Keratinocyte (primary cell): ENCODE results near the gene CHPF. TPM values are rescaled to one million over a fixed set of nuclear protein-coding genes. Genes with fewer than 3 reads are reported as not detected.

Experiments
- DNase-seq: peaks from one replicate; pipeline ENCODE4 v3.0.0-alpha.2; 2011; ENCODE audit warnings: low read depth, missing footprints, low spot score
- FAIRE-seq: peaks from 2 replicates; lab custom pipeline; 2011; peaks lifted over from hg19 to GRCh38; lab: Jason Lieb, UNC
- H2AFZ ChIP-seq: 2 replicates; pipeline ENCODE4 v1.6.0; 2012; ENCODE audit warnings: low read length, control low read depth, inconsistent platforms; ENCODE audit not compliant: control insufficient read depth
- H3K27ac ChIP-seq: 2 replicates; pipeline ENCODE4 v1.5.1; 2011; ENCODE audit warnings: low read length; ENCODE audit not compliant: control insufficient read depth, insufficient read depth
- H3K27me3 ChIP-seq: 3 replicates; pipeline ENCODE4 v1.6.0; 2011; ENCODE audit warnings: low read length; ENCODE audit not compliant: control insufficient read depth, insufficient read depth; ENCODE audit errors: extremely low read depth
- H3K36me3 ChIP-seq, 2 experiments: 2 replicates in 1 of 2; 3 replicates in 1 of 2; pipeline ENCODE4 v1.5.1; 2011; ENCODE audit warnings: low read length in 2 of 2, mild to moderate bottlenecking in 1 of 2; ENCODE audit not compliant: control insufficient read depth in 2 of 2, insufficient read depth in 2 of 2; ENCODE audit errors: extremely low read depth in 1 of 2
- H3K4me1 ChIP-seq: 3 replicates; pipeline ENCODE4 v1.5.1; 2011; ENCODE audit warnings: low read length; ENCODE audit not compliant: control insufficient read depth, insufficient read depth; ENCODE audit errors: extremely low read depth
- H3K4me2 ChIP-seq: 3 replicates; pipeline ENCODE4 v1.6.0; 2011; ENCODE audit warnings: low read depth, low read length; ENCODE audit not compliant: control insufficient read depth, insufficient read depth; ENCODE audit errors: extremely low read depth
- H3K4me3 ChIP-seq, 3 experiments: fragments of 200-600 bp in 1 of 3; sonication (generic) in 1 of 3; 2 replicates in 2 of 3; 3 replicates in 1 of 3; pipeline ENCODE4 v1.5.1; 2011 to 2016; ENCODE audit warnings: low read length in 3 of 3, mild to moderate bottlenecking in 3 of 3, control low read depth in 2 of 3, inconsistent platforms in 1 of 3, low read depth in 1 of 3, mixed read lengths in 1 of 3, mixed run types in 1 of 3, moderate library complexity in 1 of 3; ENCODE audit not compliant: control insufficient read depth in 2 of 3, insufficient read depth in 2 of 3; ENCODE audit errors: extremely low read depth in 1 of 3
- H3K79me2 ChIP-seq: 2 replicates; pipeline ENCODE4 v1.6.0; 2012; ENCODE audit warnings: low read length; ENCODE audit not compliant: control insufficient read depth, insufficient read depth
- H3K9ac ChIP-seq: 3 replicates; pipeline ENCODE4 v1.6.0; 2011; ENCODE audit warnings: low read length; ENCODE audit not compliant: control insufficient read depth, insufficient read depth; ENCODE audit errors: extremely low read depth
- H3K9me1 ChIP-seq: 3 replicates; pipeline ENCODE4 v1.6.0; 2011; ENCODE audit warnings: low read length; ENCODE audit not compliant: control insufficient read depth, insufficient read depth; ENCODE audit errors: extremely low read depth
- H3K9me3 ChIP-seq: 2 replicates; pipeline ENCODE4 v1.5.1; 2012; ENCODE audit warnings: low read depth, low read length; ENCODE audit not compliant: control insufficient read depth
- H4K20me1 ChIP-seq: 3 replicates; pipeline ENCODE4 v1.6.0; 2011; ENCODE audit warnings: low read length; ENCODE audit not compliant: control insufficient read depth, insufficient read depth; ENCODE audit errors: extremely low read depth
- CTCF ChIP-seq, 3 experiments: IDR thresholded peaks in 1 of 3; conservative IDR thresholded peaks in 1 of 3; optimal IDR thresholded peaks in 1 of 3; 2 replicates in 2 of 3; 3 replicates in 1 of 3; pipeline versions ENCODE3 to v1.5.1; 2011; ENCODE audit warnings: low read length in 3 of 3, mild to moderate bottlenecking in 3 of 3, moderate library complexity in 2 of 3, control low read depth in 1 of 3, inconsistent platforms in 1 of 3; ENCODE audit not compliant: insufficient read depth in 2 of 3; ENCODE audit errors: extremely low read depth in 1 of 3
- EZH2 ChIP-seq: IDR thresholded peaks from one replicate; pipeline ENCODE4 v1.6.1; 2012; ENCODE audit warnings: inconsistent platforms, mild to moderate bottlenecking, low read length, moderate library complexity
- dilution Hi-C: fragments of 300-500 bp; cut with MboI; formaldehyde crosslinking; loops from one replicate; pipeline ENCODE4 v1.7.0; 2020; ENCODE audit warnings: low sequenced_read_pairs; ENCODE audit not compliant: extremely low pct_ligation_motif_present
- polyA plus RNA-seq, 5 experiments: library from polyadenylated mRNA; depleted of rRNA in 3 of 5; stranded (reverse) in 3 of 5; stranded (forward) in 1 of 5; unstranded in 1 of 5; fragments of >200 nt; gene quantifications; 1 replicate in 1 of 5; 2 replicates in 3 of 5; 3 replicates in 1 of 5; pipeline versions ENCODE4 v1.2.1 to v1.2.3, GENCODE V29; 2011 to 2012; ENCODE audit warnings: missing spikeins in 2 of 5, low read depth in 1 of 5, low replicate concordance in 1 of 5

The CHPF gene
- polyA plus RNA-seq, 1 donor (not counting 4 experiments of a cell fraction or from before 2014, with no cell fraction given), result 24.4 TPM

DNA sequence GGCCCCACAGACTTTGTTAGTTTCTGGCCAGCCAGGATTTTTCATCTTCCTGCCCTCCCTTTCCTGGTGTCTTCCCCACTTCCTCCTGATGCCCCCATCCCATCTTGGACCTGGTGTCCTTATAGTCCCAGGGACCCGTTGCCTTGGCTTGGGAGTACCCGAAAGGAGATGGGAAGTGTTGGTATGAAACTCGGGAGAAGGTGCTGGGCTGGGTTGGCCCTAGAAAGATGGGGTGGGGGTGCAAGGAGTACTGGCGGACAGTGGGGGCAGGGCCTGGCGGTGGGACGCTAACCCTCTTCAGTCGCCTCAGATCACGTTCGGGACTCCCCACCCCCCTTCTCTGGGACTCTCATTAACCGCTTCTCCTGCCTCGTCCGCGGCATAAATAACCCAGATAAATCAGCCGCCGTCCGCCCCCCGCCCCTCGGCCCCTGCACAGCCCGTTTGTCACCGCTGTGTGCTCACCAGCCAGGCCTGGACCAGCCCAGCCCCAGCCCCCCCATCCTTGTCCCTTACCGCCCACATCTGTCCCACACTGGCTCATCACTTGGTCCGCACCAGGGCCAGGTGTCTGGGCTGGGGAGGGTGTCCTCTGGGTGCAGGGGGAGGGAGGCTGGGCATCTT, 33.0 kb downstream of the CHPF start:
- Histone ChIP-seq H3K4me3 (no peak overlapping the region), H4K20me1 (peaks cover 4% of the 10 kb centered on the region), H3K4me1 (no peaks in the 10 kb centered on the region), H3K9me1 (no peaks in the 10 kb centered on the region), H3K27me3 (peaks cover 61% of the 10 kb centered on the region), H3K9ac (no peak overlapping the region), H3K27ac (no peak overlapping the region), H3K79me2 (no peaks in the 10 kb centered on the region), H3K4me2 (no peak overlapping the region), H2AFZ (no peak overlapping the region), H3K9me3 (no peaks in the 10 kb centered on the region), H3K36me3 (peaks cover 0 to 5% of the 10 kb centered on the region in 2 experiments)
- TF ChIP-seq EZH2, result peak; percentile 78
- TF ChIP-seq CTCF (optimal IDR thresholded peaks at IDR 0.05 in 1 of 3, IDR thresholded peaks at IDR 0.05 in 1 of 3, conservative IDR thresholded peaks at IDR 0.05 in 1 of 3; ENCODE audit: extremely low read depth in 1 of 3, insufficient read depth in 2 of 3, low read length in 3 of 3), result no peak
- DNase-seq, result no peak
- dilution Hi-C loops, result no loop called here
- FAIRE-seq, result no peak

DNA sequence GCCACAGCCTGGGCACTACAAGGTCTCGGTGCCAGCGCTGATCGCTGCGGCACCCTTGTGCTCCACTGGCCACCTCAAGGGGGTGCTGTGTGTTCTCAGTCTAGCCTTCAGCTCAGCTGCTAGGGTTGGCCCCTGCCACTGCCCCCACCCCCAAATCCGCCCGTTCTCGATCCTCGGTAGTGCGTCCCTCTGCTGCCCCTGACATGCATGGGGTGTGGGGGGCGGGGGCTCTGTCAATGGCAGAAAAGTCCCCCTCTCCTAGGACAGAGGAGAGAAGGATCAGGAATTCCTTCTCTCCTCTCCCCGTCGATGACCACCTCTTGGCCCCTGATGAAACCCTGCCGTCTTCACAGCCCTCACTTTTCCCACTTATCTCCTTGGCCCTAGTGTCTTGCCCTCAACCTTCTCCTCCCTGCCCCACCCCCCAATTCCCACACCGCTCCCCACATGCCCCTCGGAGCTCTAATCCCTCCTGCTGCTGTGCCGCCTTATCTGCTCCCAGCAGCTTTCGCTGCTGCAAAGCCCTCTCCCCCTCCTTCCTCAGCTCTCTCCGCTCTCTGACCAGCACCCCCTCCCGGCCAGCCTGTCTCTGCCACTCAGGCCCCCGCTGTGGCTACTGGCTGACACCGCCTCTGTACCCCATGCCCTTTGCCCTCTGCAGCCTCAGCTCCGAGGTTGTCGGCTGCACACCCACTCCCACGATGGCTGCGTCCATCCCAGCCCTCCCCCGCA, 33.7 kb downstream of the CHPF start:
- Histone ChIP-seq H3K9me3 (no peaks in the 10 kb centered on the region), H3K9me1 (no peaks in the 10 kb centered on the region), H3K4me2 (peak overlapping the region; percentile 32), H4K20me1 (peaks cover 4% of the 10 kb centered on the region), H3K27ac (no peak overlapping the region), H3K4me1 (no peaks in the 10 kb centered on the region), H3K9ac (no peak overlapping the region), H3K4me3 (no peak overlapping the region), H3K27me3 (peaks cover 55% of the 10 kb centered on the region), H3K36me3 (peaks cover 0 to 7% of the 10 kb centered on the region in 2 experiments), H3K79me2 (no peaks in the 10 kb centered on the region), H2AFZ (no peak overlapping the region)
- TF ChIP-seq EZH2, result peak; percentile 89
- TF ChIP-seq CTCF (optimal IDR thresholded peaks at IDR 0.05 in 1 of 3, IDR thresholded peaks at IDR 0.05 in 1 of 3, conservative IDR thresholded peaks at IDR 0.05 in 1 of 3; ENCODE audit: extremely low read depth in 1 of 3, insufficient read depth in 2 of 3, low read length in 3 of 3), result peak; percentile 77 to 94 (median 92)
- dilution Hi-C loops, result no loop called here
- DNase-seq (no peak), FAIRE-seq (no peak)
